CD4-positive, alpha-beta T cell treated with Interleukin-21 for 1 hour (primary cell): ENCODE measurements around the gene CENPB.

Experiments
- DNase-seq: peaks from one replicate; pipeline ENCODE4 v3.0.0-alpha.2; 2020

CENPB gene

DNA sequence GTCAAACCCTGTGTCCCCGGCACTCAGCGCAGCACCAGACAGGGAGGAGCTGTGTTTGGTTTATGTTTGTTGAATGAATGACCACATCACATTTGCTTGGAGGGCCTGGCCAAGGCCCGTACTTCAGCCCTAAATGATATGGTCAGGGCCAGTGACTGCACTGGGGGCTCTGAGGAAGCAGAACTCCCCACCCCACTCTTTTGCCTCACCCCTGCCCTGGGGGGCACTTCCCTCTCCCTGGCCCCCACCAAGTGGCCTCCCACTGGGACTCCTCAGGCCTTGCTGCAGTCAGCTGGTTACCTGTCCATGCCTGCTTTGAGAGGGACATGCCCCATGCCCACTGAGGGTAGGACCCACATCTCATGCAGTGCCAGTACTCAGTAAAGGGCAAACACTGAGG, 21.9 kb downstream of the CENPB start:
- no peak for DNase-seq

DNA sequence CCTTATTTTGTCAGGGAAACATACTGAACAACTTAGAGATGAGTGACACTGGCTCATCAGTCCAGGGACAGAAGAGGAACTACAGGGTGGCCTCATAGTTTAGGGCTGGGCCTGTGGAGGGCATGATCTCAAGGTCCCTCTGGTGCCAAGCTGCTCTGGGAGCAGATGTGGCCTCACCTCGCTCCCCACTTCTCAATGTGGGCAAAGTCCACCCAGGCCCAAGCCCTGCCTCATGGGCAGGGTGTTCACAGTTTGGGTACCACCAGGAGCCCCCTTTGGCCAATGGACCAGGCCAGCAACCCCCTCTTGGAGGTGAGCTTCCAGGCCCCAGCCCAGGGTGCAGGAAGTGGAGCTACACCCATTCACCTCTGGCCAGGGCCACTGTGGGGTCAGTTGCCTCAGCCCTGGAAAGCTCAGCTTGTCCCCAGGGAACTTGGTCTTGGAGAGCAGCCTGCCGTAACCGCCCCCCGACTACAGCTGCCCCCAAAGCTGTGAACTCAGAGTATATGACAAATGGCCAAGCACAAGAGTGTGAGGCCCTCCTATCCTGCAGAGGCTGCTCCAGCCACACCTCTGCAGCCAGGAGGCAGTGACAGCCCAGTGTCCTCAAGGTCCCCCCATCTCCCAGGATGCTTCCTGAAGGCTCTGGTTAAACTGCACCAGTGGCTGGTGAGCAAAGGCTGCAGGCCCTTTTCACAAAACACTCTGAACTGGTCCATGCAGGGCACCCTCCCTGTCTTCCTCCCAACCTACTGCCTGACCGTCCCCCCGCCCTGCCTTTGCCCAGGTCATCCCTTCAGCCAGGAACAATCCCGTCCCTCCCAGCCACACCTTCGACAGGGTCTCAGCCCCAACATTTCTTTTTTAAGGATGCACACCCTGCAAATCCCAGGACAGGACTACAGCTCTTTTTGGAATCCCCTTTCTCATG, 22.6 kb downstream of the CENPB start:
- DNase-seq: no peak

DNA sequence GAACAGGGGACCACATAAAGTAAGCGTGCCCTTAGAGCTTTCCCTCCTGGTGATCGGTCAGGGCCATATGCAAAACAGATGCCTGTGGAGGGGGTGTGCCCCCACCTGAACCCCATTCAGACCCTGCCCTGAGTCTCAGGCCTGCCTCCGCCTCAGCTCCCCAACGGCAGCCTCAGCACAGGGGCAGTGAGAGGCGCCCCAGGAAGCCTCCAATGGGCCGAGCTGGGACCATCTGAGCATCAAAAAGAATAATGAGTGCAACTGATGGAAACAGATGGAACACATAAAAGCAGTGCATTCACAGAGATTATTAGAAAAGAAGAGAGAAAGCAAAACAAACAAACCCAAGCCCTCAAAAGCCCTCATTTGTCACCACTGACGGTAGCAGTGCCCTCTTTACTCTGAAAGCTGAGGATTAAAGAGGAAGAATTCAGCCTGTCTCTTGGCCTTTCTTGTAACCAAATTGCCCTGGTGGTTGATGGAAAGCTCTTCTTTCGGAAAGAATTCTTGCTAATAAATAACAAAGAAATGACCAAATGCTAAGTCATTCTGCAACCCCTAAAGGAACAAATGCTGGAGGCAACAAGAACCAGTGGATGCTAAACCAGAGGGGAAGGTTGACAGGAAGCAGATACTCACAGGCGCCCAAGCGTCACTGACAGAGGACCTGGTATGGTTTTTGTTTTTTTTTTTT, 25.7 kb downstream of the CENPB start:
- no peak for DNase-seq

DNA sequence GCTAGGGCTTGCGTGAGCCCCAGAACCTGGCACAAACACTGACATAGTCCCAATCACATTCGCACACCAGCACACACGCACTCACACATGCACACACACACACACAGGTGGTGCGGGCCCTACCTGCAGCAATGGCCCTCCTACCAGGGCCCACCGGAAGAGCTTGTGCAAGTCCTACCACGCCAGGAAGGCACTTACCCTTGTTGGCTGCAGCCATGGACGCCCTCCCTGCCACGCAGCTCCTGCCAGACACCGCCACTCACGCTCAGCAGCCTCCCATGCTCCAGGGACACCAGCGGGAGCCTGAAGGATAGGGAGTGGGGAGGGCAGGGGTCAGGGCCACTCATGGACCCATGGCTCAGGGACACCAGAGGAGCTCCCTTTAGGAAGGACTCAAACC, 26.7 kb downstream of the CENPB start:
- DNase-seq: no peak

DNA sequence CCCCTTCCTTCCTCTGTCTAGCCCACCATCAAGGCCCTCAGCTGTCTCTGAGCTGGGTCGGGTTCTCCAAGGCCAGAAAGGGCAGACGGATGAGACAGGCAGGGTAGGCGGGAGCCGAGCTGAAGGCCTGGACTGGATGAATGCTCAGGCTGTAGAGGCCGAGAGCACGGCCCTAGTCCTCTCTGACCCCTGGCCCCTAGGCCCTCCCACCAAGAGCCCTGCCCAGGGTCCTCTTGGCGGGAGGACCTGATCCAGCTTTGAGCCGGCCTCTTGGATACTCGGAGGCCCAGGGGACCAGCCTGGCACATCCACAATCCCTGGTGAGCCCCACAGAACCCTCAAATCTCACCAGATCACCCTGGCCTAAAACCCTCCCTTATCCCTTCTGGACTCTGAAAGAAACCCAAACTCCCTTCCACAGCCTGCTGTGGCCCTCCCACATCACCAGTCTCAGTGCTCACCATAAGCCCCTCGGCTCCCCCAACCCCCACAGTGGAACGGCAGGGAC, 27.2 kb downstream of the CENPB start:
- no peak for DNase-seq

DNA sequence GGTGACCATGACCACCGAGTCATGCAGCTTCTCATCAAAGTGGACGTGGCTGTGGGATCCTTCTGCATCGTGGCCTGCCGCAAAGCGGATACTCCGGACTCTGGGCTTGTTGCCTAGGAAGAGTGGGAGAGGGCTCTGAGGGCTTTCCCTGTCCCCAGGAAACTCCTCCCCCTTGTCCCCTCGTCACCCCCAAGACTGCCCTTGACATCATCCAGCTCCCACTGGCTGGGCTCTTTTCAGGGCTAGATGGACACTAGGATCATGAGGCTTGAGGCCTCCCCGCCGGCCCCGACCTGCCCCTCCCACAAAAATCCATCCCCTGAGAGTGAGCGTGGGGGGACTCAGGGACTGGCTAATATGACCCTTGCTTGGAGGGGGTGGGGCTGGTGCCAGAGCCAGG, 28.0 kb downstream of the CENPB start:
- DNase-seq: no peak

DNA sequence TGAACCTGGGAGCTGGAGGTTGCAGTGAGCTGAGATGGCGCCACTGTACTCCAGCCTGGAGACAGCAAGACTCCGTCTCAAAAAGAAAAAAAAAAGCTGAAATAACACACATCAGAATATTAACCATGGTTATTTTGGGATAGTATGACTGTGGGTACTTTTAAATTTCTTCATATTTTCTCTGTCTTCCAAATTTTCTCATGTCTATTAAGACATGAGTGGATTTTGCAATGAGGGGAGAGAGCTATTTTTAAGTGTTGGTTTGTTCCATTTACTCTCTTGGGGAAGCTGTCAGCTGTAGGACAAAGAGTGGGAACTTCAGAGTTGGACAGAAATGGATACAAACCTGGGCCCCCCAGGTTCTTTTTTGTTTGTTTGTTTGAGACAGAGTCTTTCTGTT, 29.3 kb downstream of the CENPB start:
- no peak for DNase-seq

DNA sequence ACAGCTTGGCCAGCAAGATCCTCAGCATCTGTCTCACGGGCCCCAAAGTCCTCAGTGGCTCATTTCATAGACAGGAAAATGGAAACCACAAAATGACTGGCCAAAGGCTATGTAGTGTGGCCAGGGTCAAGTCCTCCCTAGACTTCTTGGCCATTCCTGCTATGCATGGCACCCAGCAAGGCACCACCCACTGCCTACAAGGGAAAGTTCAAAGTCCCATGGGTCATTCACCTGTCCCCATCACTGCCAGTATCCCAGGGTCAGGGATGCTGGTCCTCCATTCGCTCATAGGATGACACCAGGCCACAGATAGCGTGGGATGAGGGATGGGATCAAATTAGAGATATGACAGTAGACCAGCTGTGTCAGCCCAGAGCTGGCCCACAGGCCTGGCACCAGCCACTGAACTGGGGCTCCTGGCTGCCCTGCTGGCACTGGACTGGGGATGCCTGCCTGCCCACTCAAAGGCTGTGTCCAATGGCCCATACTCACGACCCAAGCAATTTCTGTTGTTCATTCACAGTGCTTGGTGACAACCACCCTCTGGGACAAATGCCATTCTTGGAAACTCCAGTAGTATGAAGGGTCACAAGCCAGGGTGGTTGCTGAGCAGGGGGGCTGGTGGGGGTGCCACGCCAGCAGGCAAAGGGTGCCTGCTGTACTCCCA, 30.6 kb downstream of the CENPB start:
- DNase-seq: no peak

DNA sequence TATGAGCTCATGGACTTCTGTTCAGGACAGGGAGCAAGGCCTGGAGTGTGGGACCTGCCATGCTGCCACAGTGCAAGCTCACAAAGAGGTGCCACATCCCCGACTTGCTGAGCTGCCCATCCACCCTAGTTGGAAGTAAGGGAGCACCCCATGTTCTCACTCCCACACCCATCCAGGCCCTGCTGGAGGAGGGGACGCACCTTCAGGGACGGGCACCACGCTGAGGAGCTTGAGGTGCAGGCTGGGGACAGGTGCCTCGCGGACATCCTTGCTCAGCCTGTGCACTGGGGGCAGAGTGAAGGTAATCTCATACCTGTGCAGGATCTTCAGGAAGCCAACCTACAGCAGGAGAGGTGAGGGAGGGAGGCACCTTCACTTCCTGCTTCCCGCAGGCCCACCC, 31.3 kb downstream of the CENPB start:
- DNase-seq: no peak

DNA sequence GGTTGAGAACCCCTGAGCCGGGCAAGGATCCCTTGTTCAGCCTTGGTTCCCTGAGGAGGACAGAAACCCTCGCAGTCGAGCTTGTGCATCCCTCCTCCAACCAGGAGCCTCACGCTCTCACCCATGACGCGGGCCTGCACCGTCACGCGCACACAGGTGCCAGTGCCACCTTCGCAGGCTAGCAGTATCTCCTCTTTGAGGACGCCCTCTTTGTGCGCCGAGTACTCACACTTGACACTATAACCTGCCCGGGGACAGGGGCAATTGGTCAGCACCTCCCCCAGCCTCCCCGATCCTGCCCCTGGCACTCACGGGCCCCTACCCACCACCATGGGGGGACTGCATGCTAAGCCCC, 32.3 kb downstream of the CENPB start:
- no peak for DNase-seq

DNA sequence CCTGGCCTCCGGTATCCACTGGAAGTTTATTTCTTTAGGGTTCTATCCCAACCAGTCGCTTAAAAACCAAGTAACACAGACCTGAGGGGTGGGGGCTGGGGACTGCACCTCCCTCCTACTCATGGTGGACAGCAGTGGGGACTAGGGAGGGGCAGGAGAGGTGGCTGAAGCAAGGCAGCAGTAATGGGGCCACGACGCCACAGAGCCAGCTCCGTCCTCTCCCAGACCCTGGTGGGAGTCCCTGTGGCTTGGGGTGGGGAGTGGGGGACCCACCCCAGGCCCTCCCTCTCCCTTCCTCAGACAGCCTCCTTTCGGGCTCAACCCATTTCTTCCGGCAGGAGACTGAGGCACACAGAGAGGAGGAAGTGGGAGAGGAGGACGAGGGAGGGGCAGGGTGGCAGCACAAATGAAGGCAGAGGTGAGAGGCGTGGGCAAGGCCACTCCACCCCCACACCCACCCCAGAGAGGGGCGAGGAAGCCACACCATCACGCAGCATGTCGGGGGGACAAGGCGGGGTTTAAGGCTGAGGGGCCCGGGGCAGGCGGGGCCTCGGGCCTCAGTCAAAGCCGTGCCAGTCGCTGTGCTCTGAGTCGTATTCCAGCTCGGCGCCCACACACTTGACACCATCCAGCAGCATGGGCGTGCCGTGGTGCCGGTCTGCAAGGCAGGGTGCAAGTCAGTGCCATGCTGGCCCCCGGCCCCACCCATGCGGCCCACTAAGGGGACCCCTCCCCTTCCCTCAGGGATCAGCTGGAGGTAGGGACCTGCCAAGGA, 32.9 kb downstream of the CENPB start:
- no peak for DNase-seq

DNA sequence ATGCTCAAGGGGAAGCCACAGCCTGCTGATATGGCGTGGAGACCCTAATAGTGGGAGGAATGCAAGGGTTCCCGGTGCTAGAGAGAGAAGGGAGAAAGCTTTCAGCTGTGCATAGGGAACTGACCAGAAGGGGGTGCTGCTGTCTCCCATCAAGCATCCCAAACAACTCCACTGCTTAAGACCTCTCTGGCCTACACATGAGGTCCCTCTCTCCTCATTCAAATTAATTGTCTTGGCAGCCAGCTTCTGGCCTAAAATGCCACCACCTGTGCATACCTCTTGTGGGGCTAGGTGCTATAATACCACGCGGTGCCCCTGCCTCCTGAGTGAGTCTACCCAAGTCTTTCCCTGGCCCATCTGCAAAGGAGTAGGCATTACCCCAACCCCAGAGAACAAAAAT, 33.4 kb downstream of the CENPB start:
- DNase-seq: peak; percentile 72

DNA sequence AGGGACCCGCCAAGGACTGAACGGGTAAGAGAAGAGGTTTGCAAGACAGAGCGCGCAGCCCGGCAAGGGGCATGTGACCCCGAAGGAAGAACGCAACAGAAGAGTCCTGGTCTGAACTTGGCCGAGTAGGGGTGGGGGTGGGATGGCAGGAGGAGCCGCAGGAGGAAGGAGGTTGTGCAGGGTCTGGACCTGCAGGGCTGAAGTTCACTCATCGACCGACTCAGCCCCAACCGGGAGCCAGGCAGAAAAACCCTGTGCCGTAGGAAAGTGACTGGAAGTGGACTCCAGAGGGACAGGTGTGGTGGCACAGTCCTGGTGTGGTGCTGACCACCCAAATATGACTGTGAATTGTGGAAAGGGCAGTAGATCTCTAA, 34.2 kb downstream of the CENPB start:
- no peak for DNase-seq

DNA sequence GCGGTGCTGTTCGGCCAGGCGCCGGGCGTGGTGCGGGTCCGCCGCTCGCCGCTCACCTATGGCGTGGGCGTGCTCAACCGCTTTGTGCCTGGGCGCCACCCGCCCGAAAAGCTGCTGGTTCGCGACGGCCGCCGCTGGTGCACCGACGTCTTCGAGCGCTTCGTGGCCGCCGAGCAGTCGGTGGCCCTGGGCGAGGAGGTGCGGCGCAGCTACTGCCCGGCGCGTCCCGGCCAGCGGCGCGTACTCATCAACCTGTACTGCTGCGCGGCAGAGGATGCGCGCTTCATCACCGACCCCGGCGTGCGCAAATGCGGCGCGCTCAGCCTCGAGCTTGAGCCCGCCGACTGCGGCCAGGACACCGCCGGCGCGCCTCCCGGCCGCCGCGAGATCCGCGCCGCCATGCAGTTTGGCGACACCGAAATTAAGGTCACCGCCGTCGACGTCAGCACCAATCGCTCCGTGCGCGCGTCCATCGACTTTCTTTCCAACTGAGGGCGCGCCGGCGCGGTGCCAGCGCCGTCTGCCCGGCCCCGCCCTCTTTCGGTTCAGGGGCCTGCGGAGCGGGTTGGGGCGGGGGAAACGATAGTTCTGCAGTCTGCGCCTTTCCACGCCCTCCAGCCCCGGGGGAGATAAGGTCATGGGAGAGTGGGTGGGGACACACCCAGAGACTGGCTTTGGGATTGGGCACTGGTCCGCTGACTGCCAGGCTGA, 34.7 kb downstream of the CENPB start:
- DNase-seq: peak; percentile 72

DNA sequence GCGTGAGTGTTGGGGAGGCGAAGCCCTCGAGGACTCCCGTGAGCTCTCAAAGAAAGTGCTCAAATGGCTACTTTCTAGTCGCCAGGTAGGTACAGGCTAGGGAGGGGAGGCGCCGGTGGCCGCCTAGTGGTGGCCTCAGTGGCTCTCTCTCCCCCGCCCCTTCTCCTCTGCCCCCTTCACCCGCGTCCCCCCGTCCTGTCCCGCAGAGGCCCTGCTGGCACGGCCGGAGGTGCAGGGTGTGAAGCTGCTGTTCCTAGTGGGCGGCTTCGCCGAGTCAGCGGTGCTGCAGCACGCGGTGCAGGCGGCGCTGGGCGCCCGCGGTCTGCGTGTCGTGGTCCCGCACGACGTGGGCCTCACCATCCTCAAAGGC, 35.2 kb downstream of the CENPB start:
- no peak for DNase-seq

DNA sequence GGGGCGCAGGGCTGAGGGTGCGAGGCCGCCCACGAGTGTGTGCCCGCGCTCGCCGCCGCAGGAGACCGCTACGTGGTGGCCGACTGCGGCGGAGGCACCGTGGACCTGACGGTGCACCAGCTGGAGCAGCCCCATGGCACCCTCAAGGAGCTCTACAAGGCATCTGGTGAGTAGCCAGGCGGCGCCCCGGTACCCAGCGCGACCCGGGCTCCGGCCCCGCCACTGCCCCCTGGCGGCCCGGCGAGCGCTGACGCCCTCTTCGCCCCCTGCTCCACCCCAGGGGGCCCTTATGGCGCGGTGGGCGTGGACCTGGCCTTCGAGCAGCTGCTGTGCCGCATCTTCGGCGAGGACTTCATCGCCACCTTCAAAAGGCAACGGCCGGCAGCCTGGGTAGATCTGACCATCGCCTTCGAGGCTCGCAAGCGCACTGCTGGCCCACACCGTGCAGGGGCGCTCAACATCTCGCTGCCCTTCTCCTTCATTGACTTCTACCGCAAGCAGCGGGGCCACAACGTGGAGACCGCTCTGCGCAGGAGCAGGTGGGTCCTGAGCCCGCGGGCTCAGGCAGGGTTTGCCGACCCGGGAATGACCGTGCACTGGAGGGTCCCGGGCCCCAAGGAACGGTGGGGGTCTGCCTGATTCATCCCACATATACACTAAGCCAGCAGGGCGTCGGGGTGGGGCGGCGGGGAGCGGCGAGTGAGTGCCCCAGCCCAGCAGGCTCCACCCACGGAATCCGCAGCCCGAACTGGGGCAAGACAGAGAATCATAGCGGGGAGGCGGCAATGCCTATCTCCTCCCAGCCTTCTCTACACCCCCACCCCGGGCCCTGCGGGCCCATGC, 36.6 kb downstream of the CENPB start:
- peak; percentile 30 for DNase-seq

DNA sequence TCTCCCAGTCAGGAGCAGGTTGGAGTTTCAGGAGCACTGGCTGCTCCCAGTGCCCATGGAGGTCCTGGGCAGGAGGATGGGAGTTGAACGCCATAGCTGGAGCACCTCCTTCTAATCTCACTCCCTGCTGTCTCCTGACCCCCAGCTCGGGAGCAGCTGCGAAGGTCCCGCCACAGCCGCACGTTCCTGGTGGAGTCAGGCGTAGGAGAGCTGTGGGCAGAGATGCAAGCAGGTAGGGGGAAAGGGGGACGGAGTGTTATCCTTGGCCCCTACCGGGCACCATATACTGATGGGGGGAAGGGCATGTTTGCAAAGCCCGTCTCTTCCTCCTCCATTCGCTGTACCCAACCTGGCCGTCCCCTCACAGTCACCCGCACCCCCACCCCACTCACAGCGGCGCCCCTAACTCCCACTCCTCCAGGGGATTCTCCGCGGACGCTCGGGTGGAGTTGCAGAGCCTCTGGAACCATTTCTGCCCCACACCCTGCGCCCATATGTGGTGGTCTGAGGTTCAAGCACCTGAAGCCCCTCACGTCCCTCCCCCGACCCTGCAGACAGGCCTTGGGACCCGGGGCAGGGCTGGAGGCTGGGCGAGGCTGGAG, 37.4 kb downstream of the CENPB start:
- DNase-seq: no peak

DNA sequence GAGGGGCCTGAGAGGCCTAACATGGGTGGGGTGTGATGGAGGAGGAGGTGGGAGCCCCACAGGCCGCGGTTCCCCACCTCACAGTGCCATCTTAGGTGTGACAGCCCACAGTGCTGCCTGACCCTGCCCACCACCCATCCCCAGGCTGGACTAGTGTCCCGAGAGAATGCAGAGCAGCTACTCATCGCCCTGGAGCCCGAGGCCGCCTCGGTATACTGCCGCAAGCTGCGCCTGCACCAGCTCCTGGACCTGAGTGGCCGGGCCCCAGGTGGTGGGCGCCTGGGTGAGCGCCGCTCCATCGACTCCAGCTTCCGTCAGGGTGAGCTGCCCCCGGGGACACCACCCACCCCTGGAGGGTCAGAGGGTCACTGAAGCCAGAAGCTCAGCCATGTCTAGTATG, 38.5 kb downstream of the CENPB start:
- DNase-seq: no peak

DNA sequence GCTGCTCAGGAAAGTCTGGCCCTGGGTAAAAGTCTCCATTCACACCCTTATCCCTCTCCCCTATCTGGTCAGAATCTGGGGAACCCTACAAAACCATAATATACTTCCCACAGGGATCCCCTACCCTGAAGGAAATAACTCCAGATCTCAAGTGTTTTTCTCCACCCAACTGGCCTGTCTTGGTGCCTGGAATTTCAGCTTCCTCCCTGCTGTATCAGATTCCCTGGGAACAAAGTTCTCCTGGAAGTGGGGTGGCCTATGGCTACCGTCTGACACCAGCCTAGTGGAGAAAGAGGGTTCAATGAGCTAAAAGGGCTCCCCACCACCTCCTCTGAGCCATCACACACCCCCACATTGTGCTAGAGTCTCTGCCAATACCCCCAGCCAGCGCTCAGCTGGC, 39.1 kb downstream of the CENPB start:
- no peak for DNase-seq

DNA sequence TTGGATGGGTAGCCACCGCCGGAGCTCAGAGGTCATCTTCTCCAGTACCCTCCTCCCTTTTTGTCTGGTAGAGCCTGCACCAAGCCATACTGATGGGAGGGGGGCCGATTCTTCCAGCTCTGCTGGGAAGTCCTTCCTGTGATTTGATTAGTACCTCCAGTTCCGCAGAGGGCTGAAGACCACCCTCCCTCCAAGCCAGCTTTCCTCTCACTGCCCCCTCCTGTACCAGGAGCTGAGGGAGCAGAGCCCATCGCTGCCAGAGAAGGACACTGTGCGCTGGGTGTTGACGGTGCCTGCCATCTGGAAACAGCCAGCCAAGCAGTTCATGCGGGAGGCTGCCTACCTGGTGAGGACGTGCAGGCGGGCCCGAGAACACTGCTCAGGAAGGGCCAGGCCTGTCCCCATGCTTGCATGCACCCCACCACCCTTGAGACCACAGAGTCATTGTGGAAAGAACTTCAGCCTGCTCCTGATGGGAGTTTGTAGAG, 40.8 kb downstream of the CENPB start:
- DNase-seq: no peak
